H9 (cell line): ENCODE measurements around the gene PRLHR. TPM values are rescaled to one million over a fixed set of nuclear protein-coding genes. Genes with fewer than 3 reads are reported as not detected.

Source experiments
- DNase-seq: peaks from one replicate; pipeline ENCODE4 v3.0.0-alpha.2; 2017
- H2AFZ ChIP-seq: one replicate; pipeline ENCODE4 v1.6.1; 2013; ENCODE audit warnings: mild to moderate bottlenecking, low read length, control low read depth, moderate library complexity
- H2AK5ac ChIP-seq: 2 replicates; pipeline ENCODE4 v1.6.1; 2013; ENCODE audit warnings: low read length, control low read depth, mixed read lengths; ENCODE audit not compliant: insufficient read length
- H2BK120ac ChIP-seq: one replicate; pipeline ENCODE4 v1.6.1; 2013; ENCODE audit warnings: low read depth, mild to moderate bottlenecking, low read length, control low read depth, inconsistent platforms; ENCODE audit not compliant: poor library complexity, severe bottlenecking
- H2BK12ac ChIP-seq: 2 replicates; pipeline ENCODE4 v1.6.1; 2013; ENCODE audit warnings: low read length, control low read depth, mixed read lengths, low read depth; ENCODE audit not compliant: insufficient read length
- H2BK15ac ChIP-seq: 2 replicates; pipeline ENCODE4 v1.6.1; 2013; ENCODE audit warnings: low read depth, low read length, control low read depth
- H2BK20ac ChIP-seq: one replicate; pipeline ENCODE4 v1.6.1; 2013; ENCODE audit warnings: low read depth, mild to moderate bottlenecking, low read length, control low read depth, inconsistent platforms; ENCODE audit not compliant: poor library complexity, severe bottlenecking
- H2BK5ac ChIP-seq: 2 replicates; pipeline ENCODE4 v1.6.1; 2013; ENCODE audit warnings: low read length, control low read depth, mixed read lengths; ENCODE audit not compliant: insufficient read length
- H3K14ac ChIP-seq: 2 replicates; pipeline ENCODE4 v1.6.1; 2013; ENCODE audit warnings: low read length, control low read depth; ENCODE audit not compliant: insufficient read depth
- H3K18ac ChIP-seq: 2 replicates; pipeline ENCODE4 v1.6.1; 2013; ENCODE audit warnings: low read depth, mild to moderate bottlenecking, mixed read lengths, low read length, control low read depth; ENCODE audit not compliant: insufficient read length
- H3K23ac ChIP-seq: 2 replicates; pipeline ENCODE4 v1.6.1; 2013; ENCODE audit warnings: low read length, control low read depth, mixed read lengths, low read depth; ENCODE audit not compliant: insufficient read length
- H3K23me2 ChIP-seq: 2 replicates; pipeline ENCODE4 v1.6.1; 2013; ENCODE audit warnings: low read depth, mild to moderate bottlenecking, mixed read lengths, low read length, control low read depth; ENCODE audit not compliant: insufficient read length, poor library complexity, severe bottlenecking
- H3K27ac ChIP-seq: 2 replicates; pipeline ENCODE4 v1.5.1; 2013; ENCODE audit warnings: low read length, control low read depth, mixed read lengths, low read depth; ENCODE audit not compliant: insufficient read length
- H3K27me3 ChIP-seq: 2 replicates; pipeline ENCODE4 v1.6.1; 2013; ENCODE audit warnings: low read length, control low read depth, inconsistent platforms; ENCODE audit not compliant: insufficient read depth
- H3K4ac ChIP-seq: 2 replicates; pipeline ENCODE4 v1.6.1; 2013; ENCODE audit warnings: low read depth, mild to moderate bottlenecking, control low read depth, inconsistent platforms, low read length, moderate library complexity
- H3K4me1 ChIP-seq: 2 replicates; pipeline ENCODE4 v1.6.1; 2013; ENCODE audit warnings: low read length, control low read depth, inconsistent platforms; ENCODE audit not compliant: insufficient read depth
- H3K4me2 ChIP-seq: 2 replicates; pipeline ENCODE4 v1.6.1; 2013; ENCODE audit warnings: low read length, control low read depth, mixed read lengths; ENCODE audit not compliant: insufficient read length, insufficient read depth
- H3K56ac ChIP-seq: 2 replicates; pipeline ENCODE4 v1.6.1; 2013; ENCODE audit warnings: low read depth, mild to moderate bottlenecking, mixed read lengths, low read length, control low read depth; ENCODE audit not compliant: insufficient read length
- H3K79me1 ChIP-seq: 2 replicates; pipeline ENCODE4 v1.6.1; 2013; ENCODE audit warnings: low read depth, mild to moderate bottlenecking, moderate library complexity, low read length, control low read depth, inconsistent platforms; ENCODE audit not compliant: insufficient read depth, poor library complexity, severe bottlenecking
- H3K79me2 ChIP-seq: 2 replicates; pipeline ENCODE4 v1.6.1; 2013; ENCODE audit warnings: low read length, control low read depth, inconsistent platforms; ENCODE audit not compliant: insufficient read depth
- H3K9ac ChIP-seq: 2 replicates; pipeline ENCODE4 v1.6.1; 2013; ENCODE audit warnings: low read length, control low read depth, mixed read lengths; ENCODE audit not compliant: insufficient read length; ENCODE audit errors: extremely low read depth
- H3K9me3 ChIP-seq: one replicate; pipeline ENCODE4 v1.6.1; 2013; ENCODE audit warnings: low read depth, low read length, inconsistent platforms; ENCODE audit not compliant: control insufficient read depth
- H3T11ph ChIP-seq: one replicate; pipeline ENCODE4 v1.6.1; 2013; ENCODE audit warnings: mild to moderate bottlenecking, low read length, control low read depth, inconsistent platforms
- H4K20me1 ChIP-seq: one replicate; pipeline ENCODE4 v1.6.1; 2013; ENCODE audit not compliant: control insufficient read depth, insufficient read length, insufficient read depth
- H4K5ac ChIP-seq: 2 replicates; pipeline ENCODE4 v1.6.1; 2013; ENCODE audit warnings: low read depth, mild to moderate bottlenecking, mixed read lengths, low read length, control low read depth; ENCODE audit not compliant: insufficient read length
- H4K8ac ChIP-seq: replicated peaks from 2 replicates; pipeline ENCODE4 v1.6.1; 2013; ENCODE audit warnings: low read length, control low read depth, mixed read lengths, low read depth; ENCODE audit not compliant: insufficient read length
- H4K91ac ChIP-seq: 2 replicates; pipeline ENCODE4 v1.6.1; 2013; ENCODE audit warnings: low read depth, mild to moderate bottlenecking, moderate library complexity, mixed read lengths, low read length, control low read depth; ENCODE audit not compliant: insufficient read length
- H3K27ac Mint-ChIP-seq, 3 experiments: 2 replicates in 2 of 3; 3 replicates in 1 of 3; pipeline ENCODE4 v1.8.0; 2020 to 2021; ENCODE audit warnings: mixed read lengths in 3 of 3, mild to moderate bottlenecking in 1 of 3, moderate library complexity in 1 of 3
- H3K27me3 Mint-ChIP-seq: 2 replicates; pipeline ENCODE4 v1.8.0; 2021; ENCODE audit warnings: low read depth, mild to moderate bottlenecking, moderate library complexity, mixed read lengths
- H3K36me3 Mint-ChIP-seq, 3 experiments: 2 replicates in 2 of 3; 3 replicates in 1 of 3; pipeline ENCODE4 v1.8.0; 2020 to 2021; ENCODE audit warnings: low read depth in 3 of 3, mixed read lengths in 3 of 3; ENCODE audit not compliant: insufficient read depth in 1 of 3
- H3K4me1 Mint-ChIP-seq, 2 experiments: 2 replicates each; pipeline ENCODE4 v1.8.0; 2020; ENCODE audit warnings: mixed read lengths in 2 of 2
- H3K4me3 Mint-ChIP-seq, 2 experiments: 2 replicates in 1 of 2; 3 replicates in 1 of 2; pipeline ENCODE4 v1.8.0; 2020 to 2021; ENCODE audit warnings: mild to moderate bottlenecking in 2 of 2, mixed read lengths in 2 of 2, moderate library complexity in 1 of 2
- H3K9me3 Mint-ChIP-seq, 2 experiments: 2 replicates in 1 of 2; 3 replicates in 1 of 2; pipeline ENCODE4 v1.8.0; 2020; ENCODE audit warnings: mild to moderate bottlenecking in 2 of 2, mixed read lengths in 2 of 2, moderate library complexity in 1 of 2
- WGBS: extraction: QIAGEN DNeasy Blood & Tissue Kit; methylation state at CpG from one replicate; pipeline ENCODE4 v1.1.7; 2013; ENCODE audit warnings: missing lambda C conversion rate, low lambda C conversion rate, mixed read lengths; ENCODE audit not compliant: insufficient read length; ENCODE audit errors: extremely low coverage; 5-methylcytosine and 5-hydroxymethylcytosine counted together
- total RNA-seq: library from RNA; stranded (reverse); gene quantifications from 2 replicates; pipeline ENCODE4 v1.2.1, GENCODE V29; 2021
- TF ChIP-seq, protein P1 (sequence below): fragments of 200-600 bp; sonication (generic); conservative IDR thresholded peaks from 3 replicates; pipeline ENCODE4 v1.8.0; 2021; ENCODE audit warnings: antibody characterized with exemption, mild to moderate bottlenecking

The PRLHR gene
- total RNA-seq, 1 experiment from 2014 or later = not detected

DNA sequence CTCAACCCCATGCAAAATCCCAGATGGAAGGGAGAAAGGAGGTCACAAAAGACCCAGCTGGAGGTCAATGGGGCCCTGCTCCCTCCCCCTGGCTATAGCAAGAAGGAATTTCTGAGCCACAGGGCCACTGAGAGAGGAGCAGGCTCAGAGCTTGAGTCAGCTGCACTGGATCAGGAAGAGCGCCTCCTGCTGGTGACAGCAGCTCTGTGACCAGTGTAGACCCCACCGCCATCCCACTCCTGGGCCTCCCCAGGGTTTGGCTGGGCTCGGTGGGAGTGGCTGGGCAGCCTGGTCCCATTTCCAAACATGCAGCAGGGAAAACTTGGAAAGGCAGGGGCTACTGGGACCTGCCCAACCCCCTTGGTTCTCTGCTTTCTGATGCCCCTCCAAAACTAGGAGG lies 31.5 kb upstream of the PRLHR start:
- no peak overlapping the region for H2AK5ac ChIP-seq
- no peak overlapping the region for H2AFZ ChIP-seq
- H2BK12ac ChIP-seq = no peak overlapping the region
- H3K23me2 ChIP-seq = no peaks in the 10 kb centered on the region
- H3K23ac ChIP-seq = no peak overlapping the region
- H3K14ac ChIP-seq = no peak overlapping the region
- no peak overlapping the region for H4K5ac ChIP-seq
- no peak overlapping the region for H2BK20ac ChIP-seq
- peak; percentile 50 for DNase-seq
- no peaks in the 10 kb centered on the region for H4K20me1 ChIP-seq
- no peak overlapping the region for H3K4me2 ChIP-seq
- H2BK15ac ChIP-seq = no peak overlapping the region
- WGBS = no CpG with 5 or more reads among the region's 3 CpGs
- no peak overlapping the region for H3T11ph ChIP-seq
- H3K9ac ChIP-seq = no peak overlapping the region
- TF ChIP-seq, protein P1, sequence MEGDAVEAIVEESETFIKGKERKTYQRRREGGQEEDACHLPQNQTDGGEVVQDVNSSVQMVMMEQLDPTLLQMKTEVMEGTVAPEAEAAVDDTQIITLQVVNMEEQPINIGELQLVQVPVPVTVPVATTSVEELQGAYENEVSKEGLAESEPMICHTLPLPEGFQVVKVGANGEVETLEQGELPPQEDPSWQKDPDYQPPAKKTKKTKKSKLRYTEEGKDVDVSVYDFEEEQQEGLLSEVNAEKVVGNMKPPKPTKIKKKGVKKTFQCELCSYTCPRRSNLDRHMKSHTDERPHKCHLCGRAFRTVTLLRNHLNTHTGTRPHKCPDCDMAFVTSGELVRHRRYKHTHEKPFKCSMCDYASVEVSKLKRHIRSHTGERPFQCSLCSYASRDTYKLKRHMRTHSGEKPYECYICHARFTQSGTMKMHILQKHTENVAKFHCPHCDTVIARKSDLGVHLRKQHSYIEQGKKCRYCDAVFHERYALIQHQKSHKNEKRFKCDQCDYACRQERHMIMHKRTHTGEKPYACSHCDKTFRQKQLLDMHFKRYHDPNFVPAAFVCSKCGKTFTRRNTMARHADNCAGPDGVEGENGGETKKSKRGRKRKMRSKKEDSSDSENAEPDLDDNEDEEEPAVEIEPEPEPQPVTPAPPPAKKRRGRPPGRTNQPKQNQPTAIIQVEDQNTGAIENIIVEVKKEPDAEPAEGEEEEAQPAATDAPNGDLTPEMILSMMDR = peak; percentile 75
- no peaks in the 10 kb centered on the region for H3K9me3 Mint-ChIP-seq
- no peak overlapping the region for H4K91ac ChIP-seq
- peaks cover 21% of the 10 kb centered on the region for H3K27me3 Mint-ChIP-seq
- H3K4me3 Mint-ChIP-seq = no peak overlapping the region
- no peak overlapping the region for H3K27ac Mint-ChIP-seq
- no peaks in the 10 kb centered on the region for H3K27me3 ChIP-seq
- no peaks in the 10 kb centered on the region for H3K79me1 ChIP-seq
- H3K36me3 Mint-ChIP-seq = no peaks in the 10 kb centered on the region
- no peaks in the 10 kb centered on the region for H3K9me3 ChIP-seq
- H4K8ac ChIP-seq = no peak overlapping the region
- no peak overlapping the region for H3K4ac ChIP-seq
- no peak overlapping the region for H3K27ac ChIP-seq
- peaks cover 21 to 31% of the 10 kb centered on the region in 2 experiments for H3K4me1 Mint-ChIP-seq
- H2BK120ac ChIP-seq = no peak overlapping the region
- H3K18ac ChIP-seq = no peak overlapping the region
- no peak overlapping the region for H2BK5ac ChIP-seq
- no peaks in the 10 kb centered on the region for H3K4me1 ChIP-seq
- no peaks in the 10 kb centered on the region for H3K79me2 ChIP-seq
- H3K56ac ChIP-seq = no peak overlapping the region
